Chondrocyte (in vitro differentiated cells): ENCODE data around the gene TFEB. TPM values are rescaled to one million over a fixed set of nuclear protein-coding genes. Genes with fewer than 3 reads are reported as not detected.

Source experiments
- DNase-seq: peaks from one replicate; pipeline ENCODE4 v3.0.0; 2021; ENCODE audit warnings: mixed read lengths, low spot score
- H3K27ac Mint-ChIP-seq: one replicate; pipeline ENCODE4 v1.8.0; 2021; ENCODE audit warnings: mild to moderate bottlenecking, moderate library complexity, mixed read lengths; ENCODE audit not compliant: unreplicated experiment
- H3K27me3 Mint-ChIP-seq: 2 replicates; pipeline ENCODE4 v1.8.0; 2021; ENCODE audit warnings: low read depth, mixed read lengths
- H3K36me3 Mint-ChIP-seq: 2 replicates; pipeline ENCODE4 v1.8.0; 2021; ENCODE audit warnings: low read depth, mixed read lengths
- H3K4me1 Mint-ChIP-seq: 2 replicates; pipeline ENCODE4 v1.8.0; 2021; ENCODE audit warnings: low read depth, mild to moderate bottlenecking, mixed read lengths
- H3K4me3 Mint-ChIP-seq: one replicate; pipeline ENCODE4 v1.8.0; 2021; ENCODE audit warnings: mild to moderate bottlenecking, moderate library complexity, mixed read lengths; ENCODE audit not compliant: unreplicated experiment
- H3K9me3 Mint-ChIP-seq: 2 replicates; pipeline ENCODE4 v1.8.0; 2021; ENCODE audit warnings: low read depth, mixed read lengths
- total RNA-seq: library from RNA; stranded (reverse); gene quantifications from 3 replicates; pipeline ENCODE4 v1.2.1, GENCODE V29; 2021
- TF ChIP-seq, protein P1 (sequence below): fragments of 200-600 bp; sonication (generic); IDR thresholded peaks from 2 replicates; pipeline ENCODE4 v1.5.0; 2021; ENCODE audit warnings: antibody characterized with exemption, mild to moderate bottlenecking, moderate library complexity

Gene TFEB
- total RNA-seq, 1 donor from 2014 or later, result 11.6 TPM

DNA sequence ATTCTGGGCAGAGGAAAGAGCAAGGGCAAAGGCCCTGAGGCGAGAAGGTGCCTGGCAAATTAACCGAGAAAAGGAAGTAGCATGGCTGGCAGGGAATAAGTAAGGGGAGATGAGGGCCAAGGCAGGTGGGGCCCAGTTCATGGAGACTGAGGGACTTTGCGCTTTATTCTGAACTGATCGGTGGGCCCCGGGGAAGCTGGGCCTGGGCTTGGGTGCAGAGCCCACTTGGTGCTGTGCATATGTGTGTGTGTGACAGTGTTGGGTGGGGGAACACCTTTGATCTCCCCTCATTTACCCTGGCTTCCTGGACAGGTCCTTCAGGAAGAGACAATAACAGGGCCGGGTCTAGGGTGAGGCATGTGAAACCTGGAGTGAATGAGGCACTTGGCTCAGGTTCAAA, 100.0 kb downstream of the TFEB start:
- TF ChIP-seq, protein P1, sequence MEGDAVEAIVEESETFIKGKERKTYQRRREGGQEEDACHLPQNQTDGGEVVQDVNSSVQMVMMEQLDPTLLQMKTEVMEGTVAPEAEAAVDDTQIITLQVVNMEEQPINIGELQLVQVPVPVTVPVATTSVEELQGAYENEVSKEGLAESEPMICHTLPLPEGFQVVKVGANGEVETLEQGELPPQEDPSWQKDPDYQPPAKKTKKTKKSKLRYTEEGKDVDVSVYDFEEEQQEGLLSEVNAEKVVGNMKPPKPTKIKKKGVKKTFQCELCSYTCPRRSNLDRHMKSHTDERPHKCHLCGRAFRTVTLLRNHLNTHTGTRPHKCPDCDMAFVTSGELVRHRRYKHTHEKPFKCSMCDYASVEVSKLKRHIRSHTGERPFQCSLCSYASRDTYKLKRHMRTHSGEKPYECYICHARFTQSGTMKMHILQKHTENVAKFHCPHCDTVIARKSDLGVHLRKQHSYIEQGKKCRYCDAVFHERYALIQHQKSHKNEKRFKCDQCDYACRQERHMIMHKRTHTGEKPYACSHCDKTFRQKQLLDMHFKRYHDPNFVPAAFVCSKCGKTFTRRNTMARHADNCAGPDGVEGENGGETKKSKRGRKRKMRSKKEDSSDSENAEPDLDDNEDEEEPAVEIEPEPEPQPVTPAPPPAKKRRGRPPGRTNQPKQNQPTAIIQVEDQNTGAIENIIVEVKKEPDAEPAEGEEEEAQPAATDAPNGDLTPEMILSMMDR, result no peak
- H3K4me3 Mint-ChIP-seq, result no peak overlapping the region
- peak; percentile 58 for DNase-seq
- H3K9me3 Mint-ChIP-seq, result no peaks in the 10 kb centered on the region
- H3K27me3 Mint-ChIP-seq, result no peaks in the 10 kb centered on the region
- no peaks in the 10 kb centered on the region for H3K36me3 Mint-ChIP-seq
- H3K4me1 Mint-ChIP-seq, result peaks cover 53% of the 10 kb centered on the region
- H3K27ac Mint-ChIP-seq, result peak overlapping the region; percentile 94

DNA sequence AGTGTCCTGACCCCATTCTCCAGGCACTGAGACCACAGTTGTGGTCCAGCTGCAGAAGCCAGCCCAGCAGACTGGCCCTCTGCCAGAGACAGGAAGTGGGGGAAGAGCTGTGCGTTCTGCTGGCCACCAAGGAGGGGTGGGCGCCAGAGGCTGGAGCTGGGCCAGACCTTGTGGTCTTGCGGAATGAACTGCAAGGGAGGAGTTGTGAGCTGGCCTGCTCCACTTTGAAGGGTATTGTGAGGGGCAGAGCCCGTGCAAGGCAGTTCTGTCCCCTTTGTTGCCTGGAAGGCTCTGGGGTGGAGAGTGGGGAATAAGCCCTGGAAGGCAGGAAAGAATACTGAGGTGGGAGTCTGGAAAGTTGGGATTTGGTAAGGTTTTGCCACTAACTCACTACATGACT, 100.8 kb downstream of the TFEB start:
- Mint-ChIP-seq H3K27ac (peak overlapping the region; percentile 94), H3K9me3 (no peaks in the 10 kb centered on the region), H3K4me3 (peak overlapping the region; percentile 27), H3K4me1 (peaks cover 46% of the 10 kb centered on the region), H3K27me3 (no peaks in the 10 kb centered on the region), H3K36me3 (no peaks in the 10 kb centered on the region)
- DNase-seq, result peak; percentile 68
- TF ChIP-seq, protein P1, result no peak

Other genes with a start within 250 kb of the TFEB start
- gene FOXP4, start 189.2 kb downstream of the TFEB start, total RNA-seq, result 17.2 to 19.8 TPM (median 18.6 TPM) in 3 replicates
- 31.8 to 62.6 TPM (median 33.7 TPM) in 3 replicates for gene MDFI, start 97.1 kb downstream of the TFEB start, total RNA-seq
- gene PGC, start 11.8 kb upstream of the TFEB start, total RNA-seq, result not detected in 3 replicates
- gene FRS3, start 44.3 kb upstream of the TFEB start, total RNA-seq, result 3.0 to 3.8 TPM (median 3.3 TPM) in 3 replicates
- 3.1 to 5.9 TPM (median 3.6 TPM) in 3 replicates for gene PRICKLE4, start 45.2 kb upstream of the TFEB start, total RNA-seq
- 96.1 to 129 TPM (median 97.6 TPM) in 3 replicates for gene TOMM6, start 52.1 kb upstream of the TFEB start, total RNA-seq
- gene USP49, start 159.8 kb upstream of the TFEB start, total RNA-seq, result 3.4 to 5.2 TPM (median 3.5 TPM) in 3 replicates
- 19.9 to 23.4 TPM (median 21.7 TPM) in 3 replicates for gene MED20, start 185.5 kb upstream of the TFEB start, total RNA-seq
- 17.4 to 20.7 TPM (median 19.7 TPM) in 3 replicates for gene BYSL, start 185.9 kb upstream of the TFEB start, total RNA-seq
- gene CCND3, start 206.2 kb upstream of the TFEB start, total RNA-seq, result 47.4 to 56.3 TPM (median 52.9 TPM) in 3 replicates